Tibial nerve (tissue), 3 donors: ENCODE results near the gene PIP4K2C.

Experiments used
- CTCF ChIP-seq, 5 experiments: fragments of 200-600 bp in 3 of 5; fragments of 450-650 bp in 2 of 5; sonication (generic) in 3 of 5; IDR thresholded peaks; one replicate each; pipeline ENCODE4 v1.5.1; 2016 to 2019; ENCODE audit warnings: antibody characterized with exemption in 5 of 5, mild to moderate bottlenecking in 3 of 5, moderate library complexity in 2 of 5
- POLR2A ChIP-seq, 2 donors: fragments of 450-650 bp; IDR thresholded peaks; one replicate each; pipeline ENCODE4 v1.6.1; 2017; ENCODE audit warnings: antibody characterized with exemption in 2 of 2, mild to moderate bottlenecking in 2 of 2, moderate library complexity in 2 of 2

DNA sequence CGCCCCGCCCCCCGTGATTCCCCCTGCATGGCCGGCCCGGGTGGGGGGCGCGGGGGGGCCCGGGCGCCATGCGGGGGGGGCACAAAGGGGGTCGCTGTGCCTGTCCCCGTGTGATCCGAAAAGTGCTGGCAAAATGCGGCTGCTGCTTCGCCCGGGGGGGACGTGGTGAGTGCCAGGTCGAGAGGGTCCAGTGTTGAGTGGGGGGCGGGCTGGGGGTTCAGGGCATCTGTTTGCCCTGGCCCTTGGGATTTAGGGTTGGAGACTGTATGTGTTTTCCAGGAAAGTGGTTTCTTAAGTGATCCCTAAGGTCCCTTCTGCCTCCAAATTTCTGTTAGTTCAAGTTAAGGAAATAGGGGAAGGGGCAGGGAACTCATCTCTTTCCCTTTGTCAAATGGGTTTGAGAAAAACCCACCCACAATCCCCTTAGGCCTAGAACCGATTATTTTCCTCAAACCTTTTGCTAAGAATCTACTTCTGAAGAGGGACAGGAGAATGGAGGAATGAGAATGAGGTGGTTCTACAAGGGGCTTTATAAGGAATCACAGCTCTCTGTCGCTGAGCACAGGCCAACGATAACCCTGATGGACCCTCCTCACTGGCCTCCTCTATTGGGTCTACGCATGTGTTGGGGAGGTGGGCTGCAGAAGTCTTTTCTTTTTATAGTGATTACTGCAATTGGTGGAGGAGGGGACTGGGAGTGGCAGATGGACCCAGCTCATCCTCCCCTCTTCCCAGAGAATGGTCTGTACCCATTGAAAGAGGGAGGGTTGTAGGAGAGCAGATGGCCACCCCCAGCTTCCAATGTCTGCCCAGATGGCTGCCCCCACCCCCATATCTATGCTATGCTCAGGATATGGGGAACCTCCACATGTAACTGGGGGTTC lies 21.1 kb downstream of the PIP4K2C start:
- TF ChIP-seq CTCF (IDR thresholded peaks at IDR 0.05) (no peak), POLR2A (IDR thresholded peaks at IDR 0.05) (no peak)
